ENCODE measurements around the gene SPOCK1. TPM values are rescaled to one million over a fixed set of nuclear protein-coding genes. Genes with fewer than 3 reads are reported as not detected.

Gene SPOCK1
- total RNA-seq, 2 experiments from 2014 or later: 0.16 to 0.38 TPM

DNA sequence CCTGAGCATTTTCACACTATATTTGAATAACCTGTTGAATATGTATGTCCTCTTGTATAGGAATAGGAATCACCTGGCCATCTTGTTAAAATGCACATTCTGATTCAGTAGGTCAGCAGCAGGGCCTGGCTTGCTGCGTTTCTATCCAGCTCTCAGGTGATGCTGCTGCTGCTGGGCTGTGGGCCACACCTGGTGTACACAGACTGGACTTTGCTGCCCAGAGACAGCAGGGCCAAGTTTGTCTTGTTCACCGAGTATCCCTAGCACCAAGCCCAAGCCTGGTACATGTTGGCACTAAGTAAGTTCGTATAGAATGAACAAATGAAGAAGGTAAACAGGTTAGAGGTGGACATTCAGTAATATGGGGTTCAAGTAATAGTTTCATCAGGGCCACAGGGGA, 151.3 kb downstream of the SPOCK1 start:
- CTCF ChIA-PET: no interaction called here
- no peaks in the 10 kb centered on the region for H3K27me3 Mint-ChIP-seq
- no peak overlapping the region for H3K27ac Mint-ChIP-seq
- no peaks in the 10 kb centered on the region for H3K36me3 Mint-ChIP-seq
- no peak overlapping the region for H3K4me3 Mint-ChIP-seq
- ATAC-seq (no peak), DNase-seq (no peak)
- H3K9me3 Mint-ChIP-seq (ENCODE audit: low read depth): no peaks in the 10 kb centered on the region
- H3K4me1 Mint-ChIP-seq: no peaks in the 10 kb centered on the region

DNA sequence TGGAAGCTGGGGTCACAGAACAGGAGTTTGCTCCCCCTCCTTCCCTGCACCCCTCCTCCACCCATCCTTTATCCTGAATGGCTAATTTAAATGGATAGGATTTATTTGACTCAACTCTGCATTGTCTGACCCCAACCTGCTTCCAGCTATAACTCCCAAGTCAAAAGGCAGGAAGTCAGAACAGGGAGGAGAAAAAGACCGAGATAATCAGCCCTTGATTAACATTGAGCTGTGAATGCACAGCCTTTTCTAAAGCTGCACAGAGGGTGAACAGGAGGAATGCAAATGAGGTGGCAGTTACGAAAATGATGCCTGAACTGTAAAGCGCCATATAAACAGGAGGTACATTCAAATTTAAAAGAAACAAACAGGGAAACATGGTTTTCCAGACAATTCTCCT, 152.8 kb downstream of the SPOCK1 start:
- H3K4me1 Mint-ChIP-seq: no peaks in the 10 kb centered on the region
- DNase-seq: no peak

DNA sequence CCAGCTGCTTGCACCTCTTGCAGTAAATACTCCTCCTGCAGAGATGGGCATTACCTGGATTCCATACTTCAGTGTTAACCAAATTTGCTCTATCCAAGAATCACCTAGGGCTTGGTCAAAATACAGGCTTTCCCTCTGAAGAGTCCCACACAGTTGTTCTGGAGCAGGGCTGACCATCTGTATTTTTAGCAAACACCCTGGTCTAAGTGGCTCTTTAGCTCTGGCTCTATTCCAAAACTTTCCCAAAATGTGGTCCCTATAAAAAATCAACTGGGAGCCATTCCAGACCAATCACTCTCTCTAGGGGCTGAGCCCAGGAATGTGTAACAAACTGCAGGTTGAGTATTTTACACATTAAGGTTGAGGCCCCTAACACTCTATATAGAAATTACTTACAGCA, 153.7 kb downstream of the SPOCK1 start:
- CTCF ChIA-PET: interaction anchor here (0.7 to 1.4 kb wide), 4 partner anchors 8 to 109 kb away, joined by 3 to 4 read pairs (median 3); no protein-coding TSS in a partner anchor
- ATAC-seq: no peak
- H3K4me3 Mint-ChIP-seq: no peak overlapping the region
- no peak overlapping the region for H3K27ac Mint-ChIP-seq
- H3K9me3 Mint-ChIP-seq (ENCODE audit: low read depth): no peaks in the 10 kb centered on the region
- no peaks in the 10 kb centered on the region for H3K27me3 Mint-ChIP-seq
- H3K4me1 Mint-ChIP-seq: no peaks in the 10 kb centered on the region
- DNase-seq: no peak
- no peaks in the 10 kb centered on the region for H3K36me3 Mint-ChIP-seq

More for the DNA sequence above, 152.8 kb downstream of the SPOCK1 start:
- no peaks in the 10 kb centered on the region for H3K9me3 Mint-ChIP-seq (ENCODE audit: low read depth)
- CTCF ChIA-PET: interaction anchor here (0.5 to 0.8 kb wide), 2 partner anchors 26 to 239 kb away, joined by 3 read pairs; no protein-coding TSS in a partner anchor
- ATAC-seq: no peak
- H3K27me3 Mint-ChIP-seq: no peaks in the 10 kb centered on the region
- H3K36me3 Mint-ChIP-seq: no peaks in the 10 kb centered on the region
- no peak overlapping the region for H3K27ac Mint-ChIP-seq
- H3K4me3 Mint-ChIP-seq: no peak overlapping the region

DNA sequence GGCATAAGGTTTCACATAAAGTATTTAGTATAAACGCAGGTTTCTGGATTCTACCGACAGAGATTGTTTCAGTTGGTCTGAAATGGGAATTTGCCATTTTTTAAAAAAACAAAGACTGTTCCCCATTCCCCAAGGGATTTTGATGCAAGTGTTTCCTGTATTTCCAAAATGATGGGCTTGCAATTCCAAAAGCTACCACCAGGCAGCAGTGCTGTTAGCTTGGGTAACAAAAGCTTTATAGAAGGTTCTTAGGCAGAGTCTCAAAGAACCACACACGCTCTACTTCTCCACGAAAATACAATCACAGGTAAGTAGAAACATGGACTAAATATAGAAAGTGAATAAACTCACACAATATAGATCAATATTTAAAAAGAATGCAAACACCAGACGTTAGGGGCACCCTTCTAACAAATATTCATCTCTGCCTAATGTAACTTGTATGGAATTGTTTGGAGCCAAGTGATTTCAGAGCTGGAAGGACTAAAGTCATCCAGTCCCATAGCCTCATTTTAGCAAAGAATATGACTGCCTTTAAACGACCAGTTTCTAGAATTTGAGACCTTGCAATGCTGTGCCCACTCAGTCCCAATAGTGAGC, 154.3 kb downstream of the SPOCK1 start:
- ATAC-seq (no peak), DNase-seq (no peak)
- no peaks in the 10 kb centered on the region for H3K27me3 Mint-ChIP-seq
- no peaks in the 10 kb centered on the region for H3K4me1 Mint-ChIP-seq
- no peak overlapping the region for H3K4me3 Mint-ChIP-seq
- no peaks in the 10 kb centered on the region for H3K36me3 Mint-ChIP-seq
- CTCF ChIA-PET: interaction anchor here (0.7 to 1.4 kb wide), 5 partner anchors 8 to 154 kb away, joined by 3 to 4 read pairs (median 3); partner anchors contain the start of gene SPOCK1
- no peaks in the 10 kb centered on the region for H3K9me3 Mint-ChIP-seq (ENCODE audit: low read depth)
- no peak overlapping the region for H3K27ac Mint-ChIP-seq

DNA sequence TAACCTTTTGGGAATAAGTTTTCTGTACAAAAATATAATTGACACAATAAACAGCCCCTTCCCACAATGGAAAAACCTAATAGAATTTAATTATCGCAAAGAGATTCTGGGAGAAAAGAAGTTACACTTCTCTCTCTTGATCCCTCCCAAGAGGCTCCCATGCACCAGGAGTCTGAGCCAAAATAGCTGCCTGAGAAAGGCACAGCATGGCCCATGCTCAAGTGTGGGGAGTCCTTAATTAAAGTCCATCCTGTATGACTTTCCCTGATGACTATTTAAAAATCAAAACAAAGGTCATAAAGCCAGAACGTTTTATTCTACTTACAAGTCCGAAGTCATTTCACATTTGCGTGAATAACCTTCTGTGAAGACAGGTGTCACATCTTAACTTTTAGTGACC, 155.1 kb downstream of the SPOCK1 start:
- CTCF ChIA-PET: interaction anchor here (1.3 kb wide), 1 partner anchor 155 kb away, joined by 4 read pairs; the partner anchor contains the start of gene SPOCK1

DNA sequence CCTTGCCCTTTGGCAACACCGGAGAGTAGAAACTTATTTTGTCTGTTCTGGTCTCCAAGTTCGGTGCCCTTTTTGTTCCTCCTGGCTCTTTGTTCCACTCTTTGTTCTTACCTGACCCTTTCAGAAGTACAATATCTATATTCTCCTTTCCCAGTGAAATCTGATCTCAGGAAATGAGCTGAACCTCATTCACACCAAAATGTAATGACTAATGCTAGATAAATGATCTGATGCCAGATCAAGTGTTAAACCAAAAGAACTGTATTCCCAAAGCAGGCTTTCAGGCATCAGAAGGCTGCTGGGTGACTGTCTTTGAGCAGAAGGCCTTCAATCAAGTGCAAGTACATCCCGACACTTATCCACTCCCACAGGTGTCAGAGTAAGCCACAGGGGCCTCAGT, 156.4 kb downstream of the SPOCK1 start:
- ATAC-seq (no peak), DNase-seq (no peak)
- Mint-ChIP-seq H3K27me3 (no peaks in the 10 kb centered on the region), H3K4me1 (no peaks in the 10 kb centered on the region), H3K36me3 (no peaks in the 10 kb centered on the region), H3K9me3 (ENCODE audit: low read depth) (no peaks in the 10 kb centered on the region), H3K4me3 (no peak overlapping the region), H3K27ac (no peak overlapping the region)
- CTCF ChIA-PET: interaction anchor here (0.8 to 1.7 kb wide), 2 partner anchors 22 to 156 kb away, joined by 3 to 5 read pairs; partner anchors contain the start of gene SPOCK1

More for the DNA sequence above, 155.1 kb downstream of the SPOCK1 start:
- H3K27ac Mint-ChIP-seq: no peak overlapping the region
- no peaks in the 10 kb centered on the region for H3K9me3 Mint-ChIP-seq (ENCODE audit: low read depth)
- DNase-seq: no peak
- no peaks in the 10 kb centered on the region for H3K27me3 Mint-ChIP-seq
- no peaks in the 10 kb centered on the region for H3K36me3 Mint-ChIP-seq
- no peak overlapping the region for H3K4me3 Mint-ChIP-seq
- no peaks in the 10 kb centered on the region for H3K4me1 Mint-ChIP-seq
- no peak for ATAC-seq

DNA sequence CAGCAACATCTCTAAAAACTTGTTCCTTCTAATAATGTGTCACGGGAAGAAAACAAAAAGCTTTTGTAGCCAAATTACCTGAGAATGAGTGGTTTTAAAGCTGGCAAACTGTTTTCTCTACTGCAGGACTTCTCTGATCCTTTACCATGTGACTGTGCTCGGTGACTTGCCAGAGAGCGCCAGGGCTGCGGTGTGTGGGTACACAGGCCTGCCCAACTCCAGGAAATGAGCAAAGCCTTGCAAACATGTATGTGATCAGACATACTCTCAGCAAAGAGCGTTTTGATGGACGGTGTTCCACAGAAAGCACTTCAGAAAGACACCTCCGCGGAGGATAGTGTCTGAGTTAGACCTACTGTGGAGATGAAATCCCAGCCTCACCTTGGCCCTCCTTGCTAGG, 157.3 kb downstream of the SPOCK1 start:
- DNase-seq (no peak), ATAC-seq (no peak)
- CTCF ChIA-PET: interaction anchor here (1.7 kb wide), 1 partner anchor 157 kb away, joined by 5 read pairs; the partner anchor contains the start of gene SPOCK1
- no peaks in the 10 kb centered on the region for H3K9me3 Mint-ChIP-seq (ENCODE audit: low read depth)
- no peak overlapping the region for H3K27ac Mint-ChIP-seq
- H3K4me3 Mint-ChIP-seq: no peak overlapping the region
- no peaks in the 10 kb centered on the region for H3K27me3 Mint-ChIP-seq
- no peaks in the 10 kb centered on the region for H3K4me1 Mint-ChIP-seq
- H3K36me3 Mint-ChIP-seq: no peaks in the 10 kb centered on the region

DNA sequence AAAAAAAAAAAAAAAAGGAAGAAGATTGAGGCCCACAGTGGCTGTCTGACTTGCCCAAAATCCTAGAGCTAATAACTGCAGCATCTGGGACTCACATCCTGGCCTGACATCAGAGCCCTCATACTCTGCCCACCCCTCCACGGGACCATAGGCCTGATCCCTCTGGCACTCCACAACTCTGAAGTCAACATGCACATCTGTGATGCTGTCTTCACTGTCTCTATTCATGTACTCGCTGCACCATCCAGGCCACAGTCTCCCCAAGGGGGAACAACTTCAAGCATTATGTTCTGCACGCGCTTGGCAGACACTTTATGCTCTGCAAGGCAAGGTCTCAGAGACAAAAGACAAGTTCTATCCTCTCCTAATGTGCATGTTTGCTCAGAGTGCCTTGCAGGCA, 158.2 kb downstream of the SPOCK1 start:
- no peaks in the 10 kb centered on the region for H3K4me1 Mint-ChIP-seq
- ATAC-seq (no peak), DNase-seq (no peak)
- no peaks in the 10 kb centered on the region for H3K9me3 Mint-ChIP-seq (ENCODE audit: low read depth)
- no peak overlapping the region for H3K27ac Mint-ChIP-seq
- no peaks in the 10 kb centered on the region for H3K36me3 Mint-ChIP-seq
- H3K4me3 Mint-ChIP-seq: no peak overlapping the region
- H3K27me3 Mint-ChIP-seq: no peaks in the 10 kb centered on the region
- CTCF ChIA-PET: no interaction called here

DNA sequence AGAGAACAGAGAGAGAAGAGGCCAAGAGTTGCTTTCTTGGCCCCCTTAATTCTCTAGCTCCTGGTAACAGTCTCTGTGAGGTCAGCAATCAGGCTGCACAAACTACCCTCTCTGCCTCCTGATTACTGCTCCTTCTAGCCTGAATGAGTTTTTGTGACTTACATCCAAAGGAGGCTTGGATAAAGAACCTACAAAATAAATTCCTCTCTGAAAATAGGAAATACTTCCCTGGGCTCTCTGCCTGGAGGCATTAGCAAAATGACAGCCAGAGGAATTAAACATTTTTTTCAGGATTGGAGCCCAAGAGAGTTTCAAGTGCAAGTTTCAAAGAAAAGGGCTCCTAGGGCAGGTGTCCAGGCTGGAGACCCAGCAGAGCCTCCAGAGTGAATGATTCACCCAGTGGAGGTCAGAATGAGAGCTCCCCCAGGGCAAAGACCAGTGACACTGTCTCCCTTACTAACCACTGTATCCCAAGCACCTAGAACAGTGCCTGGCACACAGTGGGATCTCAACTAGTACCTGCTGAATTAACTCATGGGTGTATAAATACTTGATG, 162.5 kb downstream of the SPOCK1 start:
- CTCF ChIA-PET: interaction anchor here (1.2 kb wide), 1 partner anchor 9 kb away, joined by 3 read pairs; no protein-coding TSS in a partner anchor
- Mint-ChIP-seq H3K4me1 (no peaks in the 10 kb centered on the region), H3K36me3 (no peaks in the 10 kb centered on the region), H3K27ac (no peak overlapping the region), H3K4me3 (no peak overlapping the region), H3K9me3 (ENCODE audit: low read depth) (no peaks in the 10 kb centered on the region), H3K27me3 (no peaks in the 10 kb centered on the region)
- DNase-seq: no peak
- ATAC-seq: no peak

DNA sequence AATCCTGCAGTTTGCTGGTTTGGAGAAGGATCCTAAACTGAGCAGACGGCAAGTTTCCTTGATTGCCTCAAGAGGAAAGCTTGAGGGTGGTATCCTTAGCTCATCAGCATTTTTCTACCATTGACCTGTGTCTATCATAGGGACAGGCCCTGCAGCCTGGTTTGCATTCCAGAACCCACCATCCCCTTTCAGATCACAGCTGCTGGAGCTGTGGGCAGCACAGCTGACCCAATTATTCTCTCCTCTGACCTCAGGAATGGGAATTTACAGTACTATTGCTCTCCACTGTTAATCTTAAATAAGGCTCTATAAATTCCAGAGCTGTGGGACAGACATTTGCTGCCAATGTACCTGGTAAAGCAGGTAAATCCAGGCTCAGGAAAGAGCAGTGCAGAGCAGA, 163.0 kb downstream of the SPOCK1 start:
- CTCF ChIA-PET: no interaction called here
- Mint-ChIP-seq H3K4me3 (no peak overlapping the region), H3K9me3 (ENCODE audit: low read depth) (no peaks in the 10 kb centered on the region), H3K4me1 (no peaks in the 10 kb centered on the region), H3K36me3 (no peaks in the 10 kb centered on the region), H3K27ac (no peak overlapping the region), H3K27me3 (no peaks in the 10 kb centered on the region)
- no peak for ATAC-seq
- no peak for DNase-seq

DNA sequence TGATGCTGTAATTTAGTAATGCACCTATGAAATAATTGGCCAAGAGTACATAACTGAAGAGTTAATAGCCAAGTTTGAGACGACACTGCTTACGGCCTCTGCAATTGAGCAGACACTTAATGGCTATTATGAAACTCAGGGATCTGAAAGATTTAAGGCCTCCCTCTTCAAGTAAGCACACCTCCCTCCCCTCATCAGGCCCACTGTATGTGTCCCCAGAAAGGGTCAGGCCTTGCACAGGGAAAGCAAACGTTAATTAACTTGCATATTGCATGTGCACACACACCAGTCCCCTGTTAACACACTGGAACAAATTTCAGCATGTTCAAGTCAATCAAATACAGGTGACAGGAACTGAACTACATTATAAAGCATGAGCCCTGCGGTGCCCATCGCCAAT, 163.6 kb downstream of the SPOCK1 start:
- no peaks in the 10 kb centered on the region for H3K9me3 Mint-ChIP-seq (ENCODE audit: low read depth)
- DNase-seq (no peak), ATAC-seq (no peak)
- H3K27me3 Mint-ChIP-seq: no peaks in the 10 kb centered on the region
- no peak overlapping the region for H3K4me3 Mint-ChIP-seq
- CTCF ChIA-PET: no interaction called here
- no peaks in the 10 kb centered on the region for H3K4me1 Mint-ChIP-seq
- H3K36me3 Mint-ChIP-seq: no peaks in the 10 kb centered on the region
- H3K27ac Mint-ChIP-seq: no peak overlapping the region

DNA sequence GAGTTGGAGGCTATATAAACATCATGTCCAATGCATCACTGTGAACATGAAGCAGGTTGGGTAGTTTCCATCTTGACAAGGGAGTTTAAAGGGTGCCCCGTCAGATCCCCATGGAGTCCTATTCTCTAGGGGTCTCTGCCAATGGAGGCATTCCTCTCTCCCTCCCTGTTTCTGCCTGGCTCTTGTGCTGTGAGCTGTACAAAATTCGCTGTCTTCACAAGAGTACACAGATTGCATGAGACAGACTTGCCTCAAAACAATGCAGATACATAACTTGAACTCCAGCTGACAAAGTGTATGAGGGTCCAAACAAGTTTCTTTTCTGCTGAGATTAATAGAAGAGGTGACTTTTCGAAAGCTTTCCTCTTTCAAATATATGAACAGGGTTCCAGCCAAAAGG, 165.2 kb downstream of the SPOCK1 start:
- no peak for DNase-seq
- no peaks in the 10 kb centered on the region for H3K4me1 Mint-ChIP-seq
- H3K27ac Mint-ChIP-seq: no peak overlapping the region
- no peaks in the 10 kb centered on the region for H3K36me3 Mint-ChIP-seq
- H3K4me3 Mint-ChIP-seq: no peak overlapping the region
- no peaks in the 10 kb centered on the region for H3K27me3 Mint-ChIP-seq
- no peak for ATAC-seq
- CTCF ChIA-PET: no interaction called here
- no peaks in the 10 kb centered on the region for H3K9me3 Mint-ChIP-seq (ENCODE audit: low read depth)

DNA sequence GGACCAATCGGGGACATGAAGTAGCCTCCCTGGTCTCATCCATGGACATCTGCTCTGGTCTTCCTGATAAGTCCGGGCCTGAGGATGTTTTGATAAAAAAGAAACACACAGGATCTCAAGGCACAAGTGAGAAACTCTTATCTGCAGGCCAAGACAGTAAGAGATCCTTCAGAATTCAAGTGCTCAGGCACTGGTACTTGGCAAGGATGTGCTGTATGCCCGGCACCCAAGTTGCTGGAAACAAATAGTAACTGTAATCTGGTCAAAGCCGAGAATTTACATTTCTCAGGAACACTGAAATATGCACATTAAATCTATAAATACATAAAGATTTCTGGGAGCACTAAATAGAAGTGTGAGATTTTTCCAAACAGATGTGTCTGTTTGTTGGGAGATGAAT, 165.7 kb downstream of the SPOCK1 start:
- H3K36me3 Mint-ChIP-seq: no peaks in the 10 kb centered on the region
- no peaks in the 10 kb centered on the region for H3K4me1 Mint-ChIP-seq
- CTCF ChIA-PET: no interaction called here
- H3K9me3 Mint-ChIP-seq (ENCODE audit: low read depth): no peaks in the 10 kb centered on the region
- DNase-seq: no peak
- no peaks in the 10 kb centered on the region for H3K27me3 Mint-ChIP-seq
- H3K27ac Mint-ChIP-seq: no peak overlapping the region
- ATAC-seq: no peak
- no peak overlapping the region for H3K4me3 Mint-ChIP-seq

DNA sequence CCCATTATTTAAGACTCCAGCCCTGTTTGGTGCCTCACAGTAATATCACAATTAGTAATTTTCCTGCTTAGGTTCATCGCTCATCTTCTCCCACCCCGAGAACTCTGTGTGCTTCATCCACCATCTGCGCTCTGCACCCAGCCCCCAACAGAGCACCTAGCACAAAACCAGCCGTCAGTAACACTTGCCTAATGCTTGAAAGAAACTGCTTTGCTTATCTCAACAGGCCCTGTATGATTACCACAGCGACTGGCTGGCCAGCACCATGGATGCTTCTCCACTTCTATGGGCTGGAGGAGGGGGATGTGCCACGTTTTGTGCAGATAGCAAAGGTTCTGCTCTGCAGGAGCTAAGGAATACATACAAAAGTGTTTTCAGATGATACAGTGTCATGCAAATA, 166.8 kb downstream of the SPOCK1 start:
- no peak for DNase-seq
- CTCF ChIA-PET: no interaction called here
- Mint-ChIP-seq H3K4me1 (no peaks in the 10 kb centered on the region), H3K27me3 (no peaks in the 10 kb centered on the region), H3K36me3 (no peaks in the 10 kb centered on the region), H3K4me3 (no peak overlapping the region), H3K27ac (no peak overlapping the region), H3K9me3 (ENCODE audit: low read depth) (no peaks in the 10 kb centered on the region)
- no peak for ATAC-seq

Measured in activated CD8-positive, alpha-beta memory T cell treated with anti-CD3 and anti-CD28 coated beads, Interleukin-2, amount 10 ng/mL, durations not matched to agents 7 days and 5 days (primary cell).